MM.1S (cell line): ENCODE data around the gene PTCD2.
"Not testable (repeated sequence)": the region's sequence is repeated elsewhere in the genome, so short reads cannot be mapped to it uniquely, and the experiment has no call there.

Experiments used
- DNase-seq: peaks from one replicate; pipeline ENCODE4 v3.0.0-alpha.2; 2015
- H2AFZ ChIP-seq: fragments of 300-600 bp; sonication (generic); 2 replicates; pipeline ENCODE4 v1.6.0; 2016; ENCODE audit warnings: antibody characterized with exemption, low read length
- H3F3A ChIP-seq: fragments of 300-600 bp; sonication (generic); 2 replicates; pipeline ENCODE4 v1.6.1; 2016; ENCODE audit warnings: mild to moderate bottlenecking, antibody characterized with exemption, low read length, moderate library complexity, mixed read lengths; ENCODE audit not compliant: insufficient read depth
- H3K27ac ChIP-seq: fragments of 300-600 bp; sonication (generic); 2 replicates; pipeline ENCODE4 v1.5.1; 2016; ENCODE audit warnings: mild to moderate bottlenecking, low read length
- H3K27me3 ChIP-seq: fragments of 300-600 bp; sonication (generic); replicated peaks from 2 replicates; pipeline ENCODE4 v1.6.0; 2016; ENCODE audit warnings: low read length; ENCODE audit not compliant: insufficient read depth
- H3K36me3 ChIP-seq: fragments of 300-600 bp; sonication (generic); replicated peaks from 2 replicates; pipeline ENCODE4 v1.6.1; 2016; ENCODE audit warnings: mild to moderate bottlenecking, low read length, mixed read lengths; ENCODE audit not compliant: insufficient read depth
- H3K4me1 ChIP-seq: fragments of 300-600 bp; sonication (generic); 2 replicates; pipeline ENCODE4 v1.6.1; 2016; ENCODE audit warnings: low read length, mixed read lengths
- H3K4me2 ChIP-seq: fragments of 300-600 bp; sonication (generic); 2 replicates; pipeline ENCODE4 v1.6.0; 2016; ENCODE audit warnings: low read depth, low read length
- H3K4me3 ChIP-seq: fragments of 300-600 bp; sonication (generic); 2 replicates; pipeline ENCODE4 v1.5.1; 2016; ENCODE audit warnings: low read length, mixed read lengths
- H3K79me2 ChIP-seq: fragments of 300-600 bp; sonication (generic); 2 replicates; pipeline ENCODE4 v1.6.1; 2016; ENCODE audit warnings: mixed run types, low read length, mixed read lengths
- H3K9ac ChIP-seq: fragments of 300-600 bp; sonication (generic); 2 replicates; pipeline ENCODE4 v1.6.1; 2016; ENCODE audit warnings: low read length, mixed read lengths
- H3K9me2 ChIP-seq: fragments of 300-600 bp; sonication (generic); replicated peaks from 2 replicates; pipeline ENCODE4 v1.6.1; 2016; ENCODE audit warnings: mild to moderate bottlenecking, low read length, mixed read lengths; ENCODE audit not compliant: insufficient read depth
- H3K9me3 ChIP-seq: fragments of 300-600 bp; sonication (generic); replicated peaks from 2 replicates; pipeline ENCODE4 v1.6.1; 2016; ENCODE audit warnings: mild to moderate bottlenecking, low read length, mixed read lengths; ENCODE audit not compliant: insufficient read depth
- H4K20me1 ChIP-seq: fragments of 300-600 bp; sonication (generic); 2 replicates; pipeline ENCODE4 v1.6.1; 2016; ENCODE audit warnings: mild to moderate bottlenecking, low read length, moderate library complexity, mixed read lengths; ENCODE audit not compliant: insufficient read depth
- EZH2 ChIP-seq: fragments of 300-600 bp; sonication (generic); optimal IDR thresholded peaks from 2 replicates; pipeline ENCODE3; 2017; ENCODE audit warnings: low read depth, mild to moderate bottlenecking, antibody characterized with exemption, low read length, mixed read lengths
- EZH2phosphoT487 ChIP-seq: fragments of 300-600 bp; sonication (generic); IDR thresholded peaks from 2 replicates; pipeline ENCODE4 v1.6.1; 2018; ENCODE audit warnings: antibody characterized with exemption, low read length
- TF ChIP-seq, protein P1 (sequence below): fragments of 300-600 bp; sonication (generic); IDR thresholded peaks from 2 replicates; pipeline ENCODE4 v1.5.1; 2016; ENCODE audit warnings: antibody characterized with exemption, low read length, mixed read lengths

The PTCD2 gene

DNA sequence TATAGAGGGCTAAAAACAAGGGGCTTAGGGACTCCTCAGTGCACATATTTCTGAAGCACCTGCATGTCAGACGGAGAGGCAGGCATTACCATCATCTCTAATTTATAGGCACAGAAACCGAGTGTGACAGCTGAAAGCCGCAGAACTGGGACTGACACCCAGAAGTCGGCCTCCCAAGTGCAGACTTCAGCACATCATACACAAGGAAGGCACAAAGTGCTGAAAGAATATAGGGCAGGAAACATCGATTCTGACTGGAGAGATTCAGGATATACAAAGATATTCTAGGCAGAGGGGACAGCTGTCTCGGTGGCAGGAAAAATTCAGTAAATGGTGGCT lies 11.4 kb upstream of the PTCD2 start:
- peak overlapping the region; percentile 9; the same call in 1 of the 2 replicates for H3K4me3 ChIP-seq
- H3K79me2 ChIP-seq = peaks cover 49% of the 10 kb centered on the region
- peak; percentile 36 for DNase-seq

DNA sequence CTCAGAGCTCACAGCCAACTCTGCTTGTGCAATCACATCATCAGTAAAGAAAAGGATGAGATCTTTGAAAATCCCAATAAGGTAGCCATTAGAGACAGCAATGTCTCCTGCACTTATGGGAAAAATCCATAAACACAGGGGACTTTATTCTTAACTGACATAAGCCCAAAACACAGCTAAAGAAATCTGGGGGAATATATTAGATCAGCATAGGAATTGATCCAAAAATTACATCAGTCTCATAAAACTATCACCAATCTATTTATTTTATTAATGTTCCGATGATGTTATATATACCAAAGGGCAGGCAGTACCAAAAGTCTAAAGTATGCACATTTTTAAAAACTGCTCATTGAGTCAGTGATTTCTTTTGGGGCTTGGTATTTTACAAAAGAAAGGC lies 7.0 kb upstream of the PTCD2 start:
- H3K36me3 ChIP-seq = peaks cover 5% of the 10 kb centered on the region; the same call in 1 of the 2 replicates
- H3K4me3 ChIP-seq = no peak overlapping the region
- H3K4me2 ChIP-seq = no peak overlapping the region
- H3F3A ChIP-seq = peaks cover 6% of the 10 kb centered on the region
- H3K27me3 ChIP-seq = no peaks in the 10 kb centered on the region
- no peak overlapping the region for H3K27ac ChIP-seq
- H2AFZ ChIP-seq = no peak overlapping the region
- H3K9ac ChIP-seq = no peak overlapping the region
- H3K79me2 ChIP-seq = peaks cover 51% of the 10 kb centered on the region
- H3K9me2 ChIP-seq = no peaks in the 10 kb centered on the region
- H3K4me1 ChIP-seq = peaks cover 16% of the 10 kb centered on the region; the same call in 1 of the 2 replicates
- H4K20me1 ChIP-seq = no peaks in the 10 kb centered on the region
- TF ChIP-seq EZH2 (no peak), EZH2phosphoT487 (no peak)
- TF ChIP-seq, protein P1, sequence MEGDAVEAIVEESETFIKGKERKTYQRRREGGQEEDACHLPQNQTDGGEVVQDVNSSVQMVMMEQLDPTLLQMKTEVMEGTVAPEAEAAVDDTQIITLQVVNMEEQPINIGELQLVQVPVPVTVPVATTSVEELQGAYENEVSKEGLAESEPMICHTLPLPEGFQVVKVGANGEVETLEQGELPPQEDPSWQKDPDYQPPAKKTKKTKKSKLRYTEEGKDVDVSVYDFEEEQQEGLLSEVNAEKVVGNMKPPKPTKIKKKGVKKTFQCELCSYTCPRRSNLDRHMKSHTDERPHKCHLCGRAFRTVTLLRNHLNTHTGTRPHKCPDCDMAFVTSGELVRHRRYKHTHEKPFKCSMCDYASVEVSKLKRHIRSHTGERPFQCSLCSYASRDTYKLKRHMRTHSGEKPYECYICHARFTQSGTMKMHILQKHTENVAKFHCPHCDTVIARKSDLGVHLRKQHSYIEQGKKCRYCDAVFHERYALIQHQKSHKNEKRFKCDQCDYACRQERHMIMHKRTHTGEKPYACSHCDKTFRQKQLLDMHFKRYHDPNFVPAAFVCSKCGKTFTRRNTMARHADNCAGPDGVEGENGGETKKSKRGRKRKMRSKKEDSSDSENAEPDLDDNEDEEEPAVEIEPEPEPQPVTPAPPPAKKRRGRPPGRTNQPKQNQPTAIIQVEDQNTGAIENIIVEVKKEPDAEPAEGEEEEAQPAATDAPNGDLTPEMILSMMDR = no peak
- no peaks in the 10 kb centered on the region for H3K9me3 ChIP-seq
- no peak for DNase-seq

More for the DNA sequence above, 11.4 kb upstream of the PTCD2 start:
- Histone ChIP-seq H3K27me3 (no peaks in the 10 kb centered on the region), H2AFZ (0 out of 2 replicates have a peak overlapping the region, but pooled peaks have one; percentile 2), H3K36me3 (peaks cover 5% of the 10 kb centered on the region; the same call in 1 of the 2 replicates), H3K4me2 (peak overlapping the region; percentile 59), H3K9me3 (no peaks in the 10 kb centered on the region), H3K9ac (peak overlapping the region; percentile 24; the same call in 1 of the 2 replicates), H3K9me2 (no peaks in the 10 kb centered on the region), H4K20me1 (no peaks in the 10 kb centered on the region), H3F3A (peaks cover 25% of the 10 kb centered on the region), H3K27ac (peak overlapping the region; percentile 86; the same call in 1 of the 2 replicates), H3K4me1 (peaks cover 28% of the 10 kb centered on the region)
- TF ChIP-seq EZH2 (no peak), EZH2phosphoT487 (no peak)
- TF ChIP-seq, protein P1 = no peak

GRCh38 chr5:72314571-72315172 lies 5.5 kb upstream of the PTCD2 start:
- peaks cover 10% of the 10 kb centered on the region for H3K4me1 ChIP-seq
- no peaks in the 10 kb centered on the region; the same call in 1 of the 2 replicates for H3F3A ChIP-seq
- DNase-seq = no peak
- no peaks in the 10 kb centered on the region for H4K20me1 ChIP-seq
- no peaks in the 10 kb centered on the region for H3K27me3 ChIP-seq
- peaks cover 5% of the 10 kb centered on the region; the same call in 1 of the 2 replicates for H3K36me3 ChIP-seq
- no peak overlapping the region for H3K27ac ChIP-seq
- no peak overlapping the region for H2AFZ ChIP-seq
- H3K9me3 ChIP-seq = no peaks in the 10 kb centered on the region
- H3K4me3 ChIP-seq = no peak overlapping the region
- H3K9ac ChIP-seq = no peak overlapping the region
- TF ChIP-seq EZH2 = no peak
- TF ChIP-seq, protein P1 = no peak
- no peak for TF ChIP-seq EZH2phosphoT487
- no peak overlapping the region for H3K4me2 ChIP-seq
- H3K9me2 ChIP-seq = no peaks in the 10 kb centered on the region
- H3K79me2 ChIP-seq = peaks cover 67% of the 10 kb centered on the region

GRCh38 chr5:72319435-72319975 lies 668 bp upstream of the PTCD2 start:
- Histone ChIP-seq H3K27ac (peak overlapping the region; percentile 68; the same call in 1 of the 2 replicates), H3K79me2 (peaks cover 55% of the 10 kb centered on the region), H3K4me2 (peak overlapping the region; percentile 71), H3K9ac (peak overlapping the region; percentile 87), H2AFZ (peak overlapping the region; percentile 96), H3K4me3 (peak overlapping the region; percentile 100)
- H4K20me1 ChIP-seq, DNase-seq, H3K4me1 ChIP-seq, H3K9me3 ChIP-seq, H3K27me3 ChIP-seq, H3K36me3 ChIP-seq, H3K9me2 ChIP-seq, H3F3A ChIP-seq: not testable (repeated sequence)
